Left renal pelvis (tissue), 4 donors: ENCODE measurements around the gene ZBTB48. TPM values are rescaled to one million over a fixed set of nuclear protein-coding genes. Genes with fewer than 3 reads are reported as not detected.
"Not testable (repeated sequence)": the region's sequence is repeated elsewhere in the genome, so short reads cannot be mapped to it uniquely, and the experiment has no call there.

ENCODE experiments used
- DNase-seq, 4 donors: peaks; one replicate each; pipeline ENCODE4 v3.0.0-alpha.2; 2013; ENCODE audit warnings: low read depth in 4 of 4, low spot score in 3 of 4
- polyA plus RNA-seq, 4 donors: library from polyadenylated mRNA; unstranded; fragments of 120-200 nt; gene quantifications; one replicate each; pipeline ENCODE4 v1.2.1, GENCODE V29; 2013; ENCODE audit not compliant: insufficient read length in 4 of 4

Gene ZBTB48
- polyA plus RNA-seq, 4 donors: 19.3 to 50.7 (median 27.3) TPM

DNA sequence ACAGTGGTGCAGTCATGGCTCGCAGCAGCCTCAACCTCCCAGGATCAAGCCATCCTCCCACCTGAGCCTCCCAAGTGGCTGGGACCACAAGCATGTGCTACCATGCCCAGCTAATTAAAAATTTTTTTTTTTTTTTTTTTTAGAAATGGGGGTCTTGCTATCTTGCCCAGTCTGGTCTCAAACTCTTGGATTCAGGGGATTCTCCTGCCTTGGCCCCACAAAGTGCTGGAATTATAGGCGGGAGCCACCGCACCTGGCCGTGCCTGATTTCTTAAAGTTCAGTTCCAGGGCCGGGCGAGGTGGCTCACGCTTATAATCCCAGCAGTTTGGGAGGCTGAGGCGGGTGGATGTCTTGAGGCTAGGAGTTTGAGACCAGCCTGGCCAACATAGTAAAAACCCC, 51.3 kb downstream of the ZBTB48 start:
- no peak for DNase-seq

DNA sequence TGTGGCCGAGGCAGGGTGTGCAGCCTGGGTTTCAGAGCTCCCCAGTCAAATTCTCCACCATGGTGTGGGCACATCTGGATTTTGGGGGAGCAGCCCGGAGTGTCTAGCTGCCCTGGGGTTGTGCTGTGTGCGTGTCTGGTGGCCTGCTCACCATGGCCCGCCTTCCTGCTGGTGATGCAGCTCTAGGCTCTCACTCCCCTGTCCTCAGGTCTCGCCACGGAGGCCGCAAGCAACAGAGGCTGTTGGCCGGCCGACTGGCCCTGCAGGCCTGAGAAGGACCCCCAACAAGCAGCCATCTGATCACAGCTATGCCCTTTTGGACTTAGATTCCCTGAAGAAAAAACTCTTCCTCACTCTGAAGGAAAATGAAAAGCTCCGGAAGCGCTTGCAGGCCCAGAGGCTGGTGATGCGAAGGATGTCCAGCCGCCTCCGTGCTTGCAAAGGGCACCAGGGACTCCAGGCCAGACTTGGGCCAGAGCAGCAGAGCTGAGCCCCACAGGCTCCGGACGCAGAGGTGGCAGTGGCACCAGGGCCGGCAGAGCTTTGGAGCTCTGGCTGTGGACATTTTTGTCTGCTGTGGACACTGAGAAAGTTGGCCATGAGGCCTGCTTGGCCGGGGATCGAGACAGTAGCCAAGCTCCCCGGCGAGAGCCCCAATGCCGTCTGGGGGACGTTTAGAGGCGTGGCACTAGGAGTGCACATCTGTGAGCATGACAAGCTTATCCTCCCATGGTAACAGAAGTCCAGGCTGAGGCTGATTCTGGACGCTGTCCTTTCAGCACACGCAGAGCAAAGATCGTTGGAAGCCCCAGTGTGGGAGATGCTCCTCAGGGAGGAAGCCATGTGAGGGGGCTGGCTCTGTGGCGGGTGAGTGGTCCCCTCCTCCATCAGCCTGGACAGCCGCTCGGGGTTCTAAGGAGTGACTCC, 53.1 kb downstream of the ZBTB48 start:
- no peak for DNase-seq

DNA sequence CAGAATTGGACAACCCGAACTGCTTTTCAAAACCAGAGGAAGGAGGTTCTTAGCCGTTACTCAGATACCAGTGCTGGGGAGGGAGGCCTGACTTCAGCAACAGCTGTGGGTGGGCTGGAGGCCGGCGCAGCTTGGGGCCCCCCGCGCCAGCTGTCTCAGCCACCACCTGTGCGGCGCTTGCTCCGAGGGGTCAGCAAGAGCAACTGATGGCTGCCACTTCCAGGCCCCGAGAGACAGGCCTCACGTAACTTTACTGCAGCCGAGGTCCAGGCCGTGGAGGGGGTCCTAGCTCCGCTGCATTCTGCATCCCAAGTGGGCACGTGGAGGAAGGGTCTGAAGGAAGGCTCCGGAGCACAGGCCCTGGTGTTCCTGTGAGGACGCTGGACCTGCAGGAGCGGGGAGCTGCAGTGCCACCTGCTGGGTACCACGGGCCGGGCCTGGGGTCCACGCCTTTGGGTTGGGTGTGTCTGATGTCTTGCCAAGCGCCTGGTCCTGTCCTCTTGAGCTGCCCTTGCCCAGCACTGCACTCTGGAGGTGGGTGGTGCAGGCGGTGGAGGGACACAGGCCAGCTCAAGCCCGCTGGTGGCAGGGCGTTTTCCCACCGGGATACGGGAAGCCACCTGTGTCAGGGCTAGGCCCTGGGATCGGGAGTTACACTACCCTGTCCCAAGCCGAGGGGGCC, 54.7 kb downstream of the ZBTB48 start:
- DNase-seq: no peak

DNA sequence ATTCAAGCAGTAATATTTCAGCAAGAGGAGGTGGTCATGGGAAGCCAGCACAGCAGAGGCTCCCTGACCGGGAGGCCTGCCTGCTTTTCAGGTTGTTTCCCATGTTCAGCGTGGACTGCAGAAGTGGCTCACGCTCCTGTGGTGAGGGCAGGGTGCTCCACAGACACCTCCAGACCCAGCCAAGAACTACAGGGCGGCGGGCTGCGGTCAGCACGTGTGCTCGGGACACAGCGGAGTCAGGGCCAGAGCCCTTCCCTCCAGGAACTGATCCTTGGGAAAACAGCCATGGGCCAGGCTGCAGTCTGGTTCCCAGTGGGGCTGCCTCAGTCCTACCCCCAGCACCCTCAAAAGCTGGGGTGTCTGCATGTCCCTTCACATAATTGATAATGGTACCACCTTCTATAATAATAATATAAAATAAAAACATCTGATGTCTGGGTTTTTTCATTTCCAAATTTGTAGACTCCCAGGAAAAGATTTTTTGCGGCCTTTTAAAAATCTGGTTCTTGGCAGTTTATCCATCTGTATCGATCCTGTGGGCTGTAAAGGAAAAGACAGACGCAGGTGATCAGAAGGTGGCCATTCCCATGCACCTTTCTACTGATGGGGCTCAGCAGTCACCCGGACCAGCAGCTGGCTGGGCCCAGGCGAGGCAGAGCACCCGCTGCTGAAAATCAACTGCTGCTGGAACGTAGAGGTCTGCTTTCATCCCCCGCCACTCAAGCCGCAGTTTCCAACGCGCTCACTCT, 55.5 kb downstream of the ZBTB48 start:
- no peak for DNase-seq

DNA sequence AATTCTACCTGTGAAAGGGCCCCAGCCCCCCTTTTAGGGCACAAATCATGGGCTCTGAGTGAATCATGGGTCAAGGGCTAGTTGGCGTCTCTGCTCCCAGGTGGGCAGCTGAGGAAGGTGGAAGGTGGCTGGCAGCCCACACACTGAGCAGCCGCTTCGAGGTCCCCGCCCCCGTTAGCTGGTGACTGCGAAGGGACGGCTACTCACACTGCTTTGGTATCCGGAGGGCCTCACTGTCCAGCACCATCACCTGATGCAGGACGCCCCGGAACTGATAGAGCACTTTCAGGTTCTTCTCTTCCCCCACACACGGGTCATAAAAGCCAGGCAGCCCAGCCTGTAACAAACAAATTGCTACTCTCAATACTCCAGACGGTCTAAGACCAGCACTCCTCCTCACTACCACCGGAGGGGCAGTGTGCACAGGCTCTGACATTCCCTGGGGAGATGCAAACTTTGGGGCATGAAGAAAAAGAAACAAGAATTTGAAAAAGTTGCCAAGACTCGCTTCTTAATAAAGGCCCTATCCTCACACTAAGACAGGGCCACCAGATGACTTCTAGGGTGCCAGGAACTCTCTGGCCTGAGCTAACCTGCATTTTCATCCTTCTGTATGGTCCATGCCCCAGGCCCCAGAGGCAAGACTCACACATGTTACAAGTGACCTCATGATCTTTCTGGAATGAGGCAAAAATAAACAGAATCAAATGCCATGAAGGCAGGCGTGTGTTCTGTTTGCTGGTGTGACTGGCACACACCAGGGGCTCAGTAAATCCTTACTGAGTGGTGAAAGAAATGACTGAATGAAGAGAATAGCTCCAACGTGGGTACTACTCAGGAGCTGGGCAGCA, 56.3 kb downstream of the ZBTB48 start:
- no peak for DNase-seq

DNA sequence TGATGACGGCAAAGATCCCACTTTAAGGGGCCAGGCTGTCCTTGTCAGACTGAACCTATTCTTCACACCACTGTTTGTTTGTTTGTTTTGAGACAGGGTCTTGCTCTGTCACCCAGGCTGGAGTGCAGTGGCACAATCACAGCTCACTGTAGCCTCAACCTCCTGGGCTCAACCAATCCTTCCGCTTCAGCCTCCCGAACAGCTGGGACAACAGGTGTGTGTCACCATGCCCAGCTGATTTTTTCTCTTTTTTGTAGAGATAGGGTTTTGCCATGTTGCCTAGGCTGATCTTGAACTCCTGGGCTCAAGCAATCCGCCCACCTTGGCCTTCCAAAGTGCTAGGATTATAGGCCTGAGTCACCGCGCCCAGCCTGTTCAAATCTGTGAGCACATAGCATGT, 57.0 kb downstream of the ZBTB48 start:
- DNase-seq: not testable (repeated sequence)

DNA sequence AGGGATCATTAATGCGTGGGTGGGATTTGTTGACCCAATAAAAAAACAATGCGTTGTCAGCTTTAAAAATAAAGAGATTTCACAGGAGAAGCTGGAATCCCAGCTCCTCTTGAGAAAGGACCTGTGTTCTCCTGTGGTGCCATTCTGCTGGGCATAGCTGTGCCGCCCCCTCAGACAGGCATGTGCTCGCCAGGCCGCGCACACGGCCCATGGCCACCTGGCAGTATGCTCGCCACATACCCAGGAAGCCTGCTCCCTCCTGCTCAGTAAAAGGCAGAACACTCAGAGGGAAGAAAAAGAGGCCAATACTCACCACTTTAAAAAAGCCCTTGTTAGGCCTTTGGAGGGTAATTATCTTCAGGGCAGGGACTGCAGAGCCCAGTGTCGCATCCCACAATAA, 58.0 kb downstream of the ZBTB48 start:
- DNase-seq: no peak

DNA sequence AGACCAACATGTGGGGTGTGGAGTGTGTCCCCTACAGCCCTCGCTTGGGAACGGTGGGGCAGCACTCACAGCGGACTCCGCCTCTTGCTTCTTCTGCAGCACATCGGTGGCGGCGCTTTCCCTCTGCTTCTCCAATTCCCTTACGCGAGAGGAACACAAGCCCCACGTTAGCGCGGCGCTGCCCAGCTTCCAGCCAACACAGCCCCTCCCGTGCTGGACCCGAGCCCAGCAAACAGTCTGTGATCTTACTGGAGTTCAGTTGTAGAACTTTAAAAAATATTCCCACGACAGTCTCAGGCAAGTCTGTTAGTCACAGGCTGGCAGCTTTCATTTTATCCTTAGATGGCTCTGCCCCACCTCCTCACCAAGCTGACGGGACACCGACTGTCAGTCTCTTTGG, 58.4 kb downstream of the ZBTB48 start:
- no peak for DNase-seq

Other genes starting within 250 kb of the ZBTB48 start
- 10 to 100 TPM; 18.2 to 34.2 (median 27.5) TPM for gene ACOT7, start 186.2 kb upstream of the ZBTB48 start, polyA plus RNA-seq
- under 1 TPM; 0.08 to 0.69 (median 0.34) TPM for gene HES2, start 160.1 kb upstream of the ZBTB48 start, polyA plus RNA-seq
- 10 to 100 TPM in 3 of 4 donors, 1 to 10 TPM in 1; 7.6 to 23.5 (median 11.8) TPM for gene ESPN, start 155.2 kb upstream of the ZBTB48 start, polyA plus RNA-seq
- gene TNFRSF25, start 113.8 kb upstream of the ZBTB48 start, polyA plus RNA-seq: 10 to 100 TPM in 3 of 4 donors, 1 to 10 TPM in 1; 8.8 to 27.7 (median 12.4) TPM
- gene PLEKHG5, start 88.3 kb upstream of the ZBTB48 start, polyA plus RNA-seq: 10 to 100 TPM; 10.9 to 23.5 (median 14.0) TPM
- gene NOL9, start 25.5 kb upstream of the ZBTB48 start, polyA plus RNA-seq: 10 to 100 TPM; 15.5 to 23.1 (median 19.3) TPM
- under 1 TPM in 2 of 4 donors, not detected in 2; 0.06 to 0.15 TPM for gene TAS1R1, start 24.7 kb upstream of the ZBTB48 start, polyA plus RNA-seq
- gene KLHL21, start 22.9 kb downstream of the ZBTB48 start, polyA plus RNA-seq: 10 to 100 TPM; 11.5 to 18.3 (median 13.3) TPM
- gene PHF13, start 33.7 kb downstream of the ZBTB48 start, polyA plus RNA-seq: 10 to 100 TPM; 24.5 to 32.8 (median 26.1) TPM
- gene THAP3, start 44.9 kb downstream of the ZBTB48 start, polyA plus RNA-seq: 10 to 100 TPM; 15.1 to 25.8 (median 16.3) TPM
- 10 to 100 TPM; 31.1 to 73.4 (median 61.8) TPM for gene DNAJC11, start 121.8 kb downstream of the ZBTB48 start, polyA plus RNA-seq
- 10 to 100 TPM; 50.7 to 99.9 (median 87.8) TPM for gene CAMTA1, start 205.5 kb downstream of the ZBTB48 start, polyA plus RNA-seq